HG02981 (cell line): ENCODE measurements around the gene RNPC3.
"Not testable (repeated sequence)": the region's sequence is repeated elsewhere in the genome, so short reads cannot be mapped to it uniquely, and the experiment has no call there.

Experiments
- ATAC-seq: cut with Tn5 transposase; IDR thresholded peaks from one replicate; pipeline ENCODE4 v1.9.1; 2021; ENCODE audit warnings: mild to moderate bottlenecking, moderate library complexity; ENCODE audit not compliant: unreplicated experiment

RNPC3 gene

GRCh38 chr1:103547840-103548239 lies 22.3 kb downstream of the RNPC3 start:
- no peak for ATAC-seq

- no peak for ATAC-seq
Measured at GRCh38 chr1:103560427-103560826, 34.9 kb downstream of the RNPC3 start.

GRCh38 chr1:103561124-103561523 lies 35.6 kb downstream of the RNPC3 start:
- ATAC-seq: not testable (repeated sequence)

- peak; percentile 74 for ATAC-seq
Measured at GRCh38 chr1:103561643-103562395, 36.3 kb downstream of the RNPC3 start.

- no peak for ATAC-seq
Measured at GRCh38 chr1:103563056-103563455, 37.6 kb downstream of the RNPC3 start.

- no peak for ATAC-seq
Measured at GRCh38 chr1:103569493-103569892, 44.0 kb downstream of the RNPC3 start.

- ATAC-seq: not testable (repeated sequence)
Measured at GRCh38 chr1:103571289-103571688, 45.8 kb downstream of the RNPC3 start, which contains the start of gene AMY2B. Gene AMY2B (plus strand): TSS chr1:103571589. CDS start chr1:103571603, 14 bp downstream.

- ATAC-seq: no peak
Measured at GRCh38 chr1:103576065-103576464, 50.6 kb downstream of the RNPC3 start.

GRCh38 chr1:103576784-103577183 lies 51.3 kb downstream of the RNPC3 start:
- not testable (repeated sequence) for ATAC-seq

GRCh38 chr1:103582464-103582863 lies 57.0 kb downstream of the RNPC3 start:
- no peak for ATAC-seq

GRCh38 chr1:103583887-103584286 lies 58.4 kb downstream of the RNPC3 start:
- no peak for ATAC-seq

- no peak for ATAC-seq
Measured at GRCh38 chr1:103584537-103584936, 59.0 kb downstream of the RNPC3 start.

- ATAC-seq: not testable (repeated sequence)
Measured at GRCh38 chr1:103602740-103603139, 77.2 kb downstream of the RNPC3 start.
